ENCODE results near the gene KCNMA1.

The KCNMA1 gene

GRCh38 chr10:77240706-77241349 lies 396.8 kb downstream of the KCNMA1 start:
- DNase-seq (ENCODE audit: low read depth), result no peak

- DNase-seq (ENCODE audit: low read depth), result no peak
Measured at GRCh38 chr10:77240041-77240652, 397.5 kb downstream of the KCNMA1 start.

- no peak for DNase-seq (ENCODE audit: low read depth)
Measured at GRCh38 chr10:77237120-77237519, 400.5 kb downstream of the KCNMA1 start.

- DNase-seq (ENCODE audit: low read depth), result no peak
Measured at GRCh38 chr10:77236700-77237099, 400.9 kb downstream of the KCNMA1 start.

- no peak for DNase-seq (ENCODE audit: low read depth)
Measured at GRCh38 chr10:77236029-77236428, 401.6 kb downstream of the KCNMA1 start.

GRCh38 chr10:77234599-77234998 lies 403.0 kb downstream of the KCNMA1 start:
- no peak for DNase-seq (ENCODE audit: low read depth)

GRCh38 chr10:77233466-77233865 lies 404.1 kb downstream of the KCNMA1 start:
- no peak for DNase-seq (ENCODE audit: low read depth)

GRCh38 chr10:77231884-77232610 lies 405.6 kb downstream of the KCNMA1 start:
- no peak for DNase-seq (ENCODE audit: low read depth)

GRCh38 chr10:77231375-77231774 lies 406.2 kb downstream of the KCNMA1 start:
- no peak for DNase-seq (ENCODE audit: low read depth)

GRCh38 chr10:77230194-77230593 lies 407.4 kb downstream of the KCNMA1 start:
- DNase-seq (ENCODE audit: low read depth), result no peak

GRCh38 chr10:77229704-77230103 lies 407.9 kb downstream of the KCNMA1 start:
- no peak for DNase-seq (ENCODE audit: low read depth)

- no peak for DNase-seq (ENCODE audit: low read depth)
Measured at GRCh38 chr10:77228559-77228958, 409.0 kb downstream of the KCNMA1 start.

GRCh38 chr10:77226853-77227565 lies 410.6 kb downstream of the KCNMA1 start:
- DNase-seq (ENCODE audit: low read depth), result no peak

GRCh38 chr10:77226452-77226851 lies 411.2 kb downstream of the KCNMA1 start:
- no peak for DNase-seq (ENCODE audit: low read depth)

GRCh38 chr10:77226020-77226419 lies 411.6 kb downstream of the KCNMA1 start:
- DNase-seq (ENCODE audit: low read depth), result no peak

- no peak for DNase-seq (ENCODE audit: low read depth)
Measured at GRCh38 chr10:77223526-77224460, 413.8 kb downstream of the KCNMA1 start.

GRCh38 chr10:77220150-77220549 lies 417.5 kb downstream of the KCNMA1 start:
- no peak for DNase-seq (ENCODE audit: low read depth)

GRCh38 chr10:77219046-77219445 lies 418.6 kb downstream of the KCNMA1 start:
- no peak for DNase-seq (ENCODE audit: low read depth)

GRCh38 chr10:77214799-77215198 lies 422.8 kb downstream of the KCNMA1 start:
- DNase-seq (ENCODE audit: low read depth), result no peak

- DNase-seq (ENCODE audit: low read depth), result no peak
Measured at GRCh38 chr10:77212632-77213031, 425.0 kb downstream of the KCNMA1 start.

GRCh38 chr10:77210645-77211044 lies 427.0 kb downstream of the KCNMA1 start:
- DNase-seq (ENCODE audit: low read depth), result no peak

Data from activated T-helper 1 cell treated with Interleukin-2 at 50 U/mL for 16 hours (primary cell).